ENCODE data around the gene ZFP62. TPM values are rescaled to one million over a fixed set of nuclear protein-coding genes. Genes with fewer than 3 reads are reported as not detected.

The ZFP62 gene
- total RNA-seq, 1 experiment from 2014 or later: 16.9 TPM

DNA sequence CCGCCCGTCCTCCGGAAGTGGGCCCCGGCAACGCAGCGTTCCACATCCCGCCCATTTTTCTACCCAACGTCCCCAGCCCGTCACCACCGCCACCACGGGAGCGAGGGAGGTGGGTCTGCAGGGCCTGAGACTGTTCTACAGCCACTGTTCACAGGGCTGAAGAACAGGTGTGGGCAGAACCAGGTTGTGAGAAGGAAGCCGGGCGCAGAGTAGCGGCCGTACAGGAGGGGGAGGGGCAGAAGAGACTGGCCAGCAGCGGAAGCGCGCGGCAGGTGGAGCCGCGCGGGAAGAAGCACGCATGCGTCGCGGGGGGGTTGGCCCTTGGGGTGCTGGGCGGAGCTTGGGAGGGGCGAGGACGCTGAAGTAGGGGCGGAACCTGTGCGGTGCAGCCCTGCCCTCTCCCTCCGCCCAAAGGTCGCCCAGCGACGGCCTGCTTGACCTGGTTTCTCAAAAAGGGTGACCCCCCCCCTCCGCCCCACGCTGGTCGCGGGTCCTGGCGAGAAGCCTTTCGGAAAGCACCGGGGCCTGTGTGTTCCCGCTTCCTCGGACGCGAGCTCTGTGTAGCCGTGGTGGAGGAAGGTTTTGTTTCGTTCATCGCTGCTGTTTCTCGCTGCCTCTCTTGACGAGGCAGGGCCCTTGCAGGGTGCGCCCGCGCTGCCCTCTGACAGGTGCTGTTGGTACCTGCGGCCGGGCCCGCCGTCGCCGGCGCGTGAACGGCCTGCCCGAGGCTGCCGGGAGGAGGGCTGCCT, 50.7 kb downstream of the ZFP62 start:
- peak; percentile 89 for DNase-seq (ENCODE audit: low read depth)

DNA sequence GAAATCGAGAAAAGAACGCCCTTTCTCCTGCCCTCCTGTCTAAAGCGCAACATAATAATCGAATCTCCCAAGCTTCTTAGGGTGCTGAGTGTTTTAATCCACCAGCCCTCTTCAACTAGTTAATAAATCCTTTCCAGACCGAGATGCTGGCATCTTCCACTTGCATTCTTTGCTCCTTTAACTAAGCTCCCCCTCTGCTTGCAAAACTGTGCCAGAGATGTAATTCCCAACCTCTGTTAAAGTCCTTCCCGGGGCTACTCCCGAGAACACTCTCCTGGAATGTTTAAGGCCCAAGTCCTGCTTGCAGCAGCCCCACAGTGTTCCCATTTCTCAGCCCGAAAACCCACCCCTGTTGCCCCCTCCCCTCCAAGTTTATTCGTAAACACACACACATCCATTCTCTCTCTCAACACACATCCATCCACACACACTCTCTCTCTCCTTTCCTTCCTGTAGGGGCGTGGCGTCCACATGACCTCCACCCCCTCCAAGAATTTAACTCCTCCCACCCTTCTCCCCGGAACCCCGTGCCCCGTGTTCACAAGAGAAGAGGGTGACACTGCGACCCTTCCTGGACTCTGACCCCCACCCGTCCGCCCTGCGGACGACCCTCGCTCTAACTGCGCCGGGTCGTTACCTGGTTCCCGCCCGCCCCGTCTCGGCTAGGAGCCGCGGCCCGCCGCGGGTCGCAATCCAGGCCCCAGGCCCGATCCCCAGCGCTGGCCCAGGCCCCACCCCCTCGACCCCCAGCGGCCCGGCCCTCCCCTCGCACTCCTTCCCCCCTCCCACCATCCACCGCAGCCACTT, 51.5 kb downstream of the ZFP62 start:
- DNase-seq (ENCODE audit: low read depth): peak; percentile 89

DNA sequence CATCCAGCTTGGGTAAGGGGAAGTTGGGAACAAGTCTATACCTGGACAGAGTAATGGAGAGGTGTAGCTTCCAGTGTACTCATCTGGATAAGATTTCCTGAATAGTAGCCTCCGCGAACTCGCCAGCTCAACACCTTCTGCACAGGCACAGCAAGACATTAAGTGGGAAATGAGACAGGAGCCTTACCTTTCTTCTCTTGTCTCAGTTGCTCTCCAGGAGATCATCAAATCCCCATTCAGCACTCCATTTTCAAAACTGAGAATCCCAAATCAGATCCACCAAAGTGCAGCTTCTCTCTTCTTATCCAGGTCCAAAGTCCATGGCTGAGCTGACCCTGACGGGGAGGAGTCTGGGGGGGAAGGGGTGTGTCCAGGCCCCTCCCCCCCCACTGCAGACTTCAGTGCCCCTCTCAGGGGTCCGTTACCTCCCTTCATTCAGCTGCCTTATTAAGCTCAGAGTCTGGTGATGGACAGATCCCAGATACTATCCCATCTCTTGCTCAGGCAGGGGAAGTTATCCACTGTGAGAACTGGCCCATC, 52.5 kb downstream of the ZFP62 start:
- no peak for DNase-seq (ENCODE audit: low read depth)

DNA sequence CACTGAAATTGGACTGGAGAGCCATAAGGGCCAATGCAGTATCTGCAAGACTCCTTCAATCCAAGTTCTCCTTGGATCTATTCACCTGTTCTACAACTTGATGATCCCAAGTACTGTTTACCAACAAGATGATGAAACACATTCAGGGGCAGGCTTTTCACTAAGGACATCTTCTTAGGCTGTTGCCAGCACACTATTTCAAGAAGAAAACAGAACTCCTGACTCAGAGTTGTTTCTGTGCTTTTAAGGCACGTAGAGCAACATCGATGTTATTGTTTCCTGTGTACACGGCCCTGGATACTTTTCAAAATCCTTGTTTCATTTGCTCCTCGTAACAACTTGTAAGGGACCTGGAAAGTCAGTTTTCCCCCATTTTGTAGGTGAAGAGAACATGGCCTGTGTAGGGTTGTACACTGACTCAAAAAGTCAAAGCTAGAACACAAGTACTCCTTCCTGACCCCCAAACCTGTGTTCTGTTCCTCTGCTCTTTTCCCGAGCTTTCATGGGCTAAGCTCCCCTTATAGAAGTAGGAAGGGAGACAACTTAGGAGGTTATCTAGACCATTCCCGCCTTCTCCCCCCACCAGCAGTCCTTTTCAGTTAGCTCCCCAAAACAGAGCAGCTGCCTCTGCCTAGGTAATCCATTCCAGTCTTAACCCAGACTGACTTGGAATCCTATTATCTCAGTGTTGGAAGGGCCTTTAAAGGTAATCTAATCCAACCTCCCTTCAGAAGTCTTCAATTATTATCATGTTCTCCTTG, 53.2 kb downstream of the ZFP62 start:
- DNase-seq (ENCODE audit: low read depth): no peak

DNA sequence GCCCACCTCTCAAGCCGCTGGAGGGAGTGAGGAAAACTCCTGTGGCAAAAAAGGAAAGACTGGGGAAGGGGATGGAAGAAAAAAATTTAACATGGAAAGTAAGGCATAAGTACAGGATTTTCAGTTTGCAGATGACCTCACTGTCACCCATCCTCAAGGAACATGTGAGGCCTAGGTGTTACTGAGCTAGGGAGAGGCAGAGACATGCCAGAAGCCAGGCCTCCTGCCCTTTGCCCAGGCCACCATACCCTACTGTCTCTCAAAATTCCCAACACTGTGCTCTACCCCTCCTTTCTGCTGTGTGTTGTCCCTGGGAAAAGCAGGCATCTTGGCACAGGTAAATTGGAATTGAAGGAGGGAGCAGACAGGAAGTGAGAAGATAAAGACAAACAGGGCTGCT, 54.0 kb downstream of the ZFP62 start:
- DNase-seq (ENCODE audit: low read depth): no peak

DNA sequence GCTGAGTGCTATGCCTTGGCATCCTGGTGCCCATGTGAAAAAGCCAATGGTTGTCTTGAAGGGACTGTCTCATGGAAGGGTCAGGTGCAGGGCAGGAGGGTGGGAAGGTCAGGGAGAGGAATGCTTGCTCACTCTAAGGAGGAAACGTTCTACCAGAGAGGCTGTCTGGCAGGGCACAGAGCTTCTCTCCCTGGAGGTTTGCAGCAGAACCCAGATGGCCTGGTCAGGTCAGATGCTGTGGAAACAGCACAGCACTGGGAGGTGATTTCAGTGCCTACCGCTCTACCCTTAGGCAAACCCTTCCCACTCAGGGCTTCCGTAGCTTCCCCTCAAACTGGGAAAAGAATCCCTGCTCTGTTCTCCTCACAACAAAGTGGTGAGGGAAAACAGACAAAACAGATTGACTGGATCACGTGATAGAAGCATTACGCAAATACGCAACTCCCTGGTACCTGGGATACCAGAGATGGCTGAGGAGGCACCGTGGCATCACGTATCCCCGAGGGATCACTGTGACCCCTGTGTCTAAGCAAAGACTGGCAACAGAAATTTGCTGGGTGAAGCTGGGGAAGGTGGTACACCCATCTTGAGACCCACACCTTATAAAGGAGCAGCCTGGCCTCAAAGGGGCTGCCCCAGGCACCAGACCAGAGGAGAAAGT, 54.6 kb downstream of the ZFP62 start:
- no peak for DNase-seq (ENCODE audit: low read depth)

DNA sequence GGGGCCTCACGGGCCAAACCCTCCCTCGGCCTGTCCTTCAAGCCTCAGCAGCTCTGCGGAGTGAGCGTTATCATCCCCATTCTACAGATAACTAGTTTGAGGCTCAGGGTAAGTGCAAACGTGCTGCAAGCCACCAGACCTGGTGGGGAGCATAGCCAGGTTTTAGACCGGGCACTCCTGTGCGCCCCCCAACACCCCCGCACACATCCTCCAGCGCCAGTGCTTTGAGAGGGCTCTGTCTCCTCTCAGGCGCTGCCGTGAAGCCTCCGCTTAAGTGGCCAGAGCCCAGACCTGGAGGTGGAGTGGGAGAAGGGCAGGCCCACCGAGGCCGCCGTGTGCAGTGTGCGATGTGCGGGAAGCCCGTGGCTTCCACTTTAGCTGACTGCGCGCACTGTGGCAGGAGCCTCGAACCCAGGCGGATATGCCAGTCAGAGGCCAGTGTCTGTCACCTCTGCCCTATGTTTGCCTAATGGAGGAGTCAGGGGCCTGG, 56.9 kb downstream of the ZFP62 start:
- DNase-seq (ENCODE audit: low read depth): no peak

DNA sequence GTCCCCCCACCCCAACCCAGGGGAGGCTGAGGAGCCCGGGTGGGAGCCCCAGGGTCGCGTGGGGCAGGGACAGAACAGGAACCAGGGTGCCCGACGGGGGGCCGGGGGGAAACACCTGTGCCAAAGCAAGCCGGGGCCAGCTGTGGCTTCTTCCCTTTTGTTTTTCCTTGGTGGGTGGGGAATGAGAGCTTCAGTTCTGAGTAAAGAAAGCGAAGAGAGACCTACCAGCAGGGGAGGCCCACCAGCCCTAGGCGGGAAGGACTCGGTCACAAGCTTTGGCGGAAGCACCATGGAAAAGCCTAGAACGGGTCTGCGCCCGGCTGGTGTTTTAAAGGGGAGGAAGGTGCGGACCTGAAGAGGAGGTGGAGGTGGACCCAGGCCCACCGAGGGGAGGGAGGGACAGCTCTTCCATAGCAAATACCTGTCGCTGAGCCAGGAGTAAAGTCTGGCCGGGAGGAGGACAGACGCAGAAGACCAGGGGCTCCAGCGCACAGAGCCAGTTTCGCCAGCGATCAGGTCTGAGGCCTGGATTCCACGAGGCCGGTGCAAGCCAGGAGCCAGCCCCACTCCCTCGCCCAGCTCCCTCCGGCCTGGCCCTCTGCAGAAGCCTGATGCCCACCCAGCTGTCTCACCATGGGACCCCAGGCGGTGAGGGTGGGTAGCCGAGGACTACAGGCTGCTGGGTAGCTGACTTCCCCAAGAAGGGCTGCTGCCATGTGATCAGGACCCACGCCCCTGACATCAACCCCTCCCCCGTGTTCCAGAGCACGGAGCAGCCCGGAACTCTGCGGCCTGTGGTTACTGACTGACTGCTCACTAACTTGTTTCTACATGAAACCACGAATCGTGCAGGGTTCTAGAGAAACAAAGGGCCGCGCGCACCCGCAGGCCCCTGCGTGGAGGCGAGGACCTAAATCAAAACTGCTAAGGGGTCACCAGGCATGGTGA, 57.6 kb downstream of the ZFP62 start:
- DNase-seq (ENCODE audit: low read depth): no peak

DNA sequence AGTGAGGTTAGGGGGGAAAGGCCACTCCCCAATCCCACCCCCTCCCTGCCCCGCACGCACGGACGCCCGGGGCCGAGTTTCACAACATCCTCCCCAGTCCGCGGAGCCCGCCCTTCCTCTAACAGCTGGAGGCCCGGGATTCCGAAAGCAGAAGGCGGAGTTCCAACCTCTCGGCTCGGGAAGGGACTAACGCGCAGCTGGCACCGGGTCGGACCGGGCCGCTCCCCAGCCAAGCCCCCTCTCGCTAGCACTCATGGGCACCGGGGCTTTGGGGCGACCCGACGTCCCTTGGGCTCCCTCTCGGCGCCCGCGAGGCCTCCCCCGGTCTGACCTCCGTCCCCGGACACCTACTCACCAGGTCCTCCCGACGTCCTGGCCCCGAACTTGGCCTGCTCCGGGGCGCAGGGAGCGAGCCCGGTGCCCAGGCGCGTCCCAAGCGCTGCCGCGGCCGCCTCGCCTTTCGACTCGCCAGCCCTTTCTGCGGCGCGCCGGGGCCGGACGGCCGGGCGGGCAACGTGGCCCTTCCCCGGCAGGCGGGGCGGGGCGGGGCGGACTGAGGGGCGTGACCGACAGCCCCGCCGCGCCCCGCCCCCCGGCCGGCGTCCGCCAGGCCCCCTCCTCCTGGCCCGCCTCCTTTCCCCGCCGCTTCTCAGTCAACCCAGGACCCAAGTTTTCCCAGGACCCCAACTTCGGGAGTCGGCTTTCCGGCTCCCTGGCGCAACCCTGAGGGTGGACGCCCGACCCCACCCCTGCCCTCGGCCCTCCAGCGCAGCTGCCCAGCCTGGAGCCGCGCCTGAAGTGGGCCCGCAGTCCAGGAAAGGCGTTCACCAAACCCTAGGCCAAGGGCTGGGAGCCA, 58.5 kb downstream of the ZFP62 start, which contains the start of gene MGAT1:
Gene MGAT1 (minus strand): TSS at position 482 of the 856 bp plus-strand sequence. CDS start 9,835 bp downstream, outside the sequence.
- peak; percentile 78 for DNase-seq (ENCODE audit: low read depth)

DNA sequence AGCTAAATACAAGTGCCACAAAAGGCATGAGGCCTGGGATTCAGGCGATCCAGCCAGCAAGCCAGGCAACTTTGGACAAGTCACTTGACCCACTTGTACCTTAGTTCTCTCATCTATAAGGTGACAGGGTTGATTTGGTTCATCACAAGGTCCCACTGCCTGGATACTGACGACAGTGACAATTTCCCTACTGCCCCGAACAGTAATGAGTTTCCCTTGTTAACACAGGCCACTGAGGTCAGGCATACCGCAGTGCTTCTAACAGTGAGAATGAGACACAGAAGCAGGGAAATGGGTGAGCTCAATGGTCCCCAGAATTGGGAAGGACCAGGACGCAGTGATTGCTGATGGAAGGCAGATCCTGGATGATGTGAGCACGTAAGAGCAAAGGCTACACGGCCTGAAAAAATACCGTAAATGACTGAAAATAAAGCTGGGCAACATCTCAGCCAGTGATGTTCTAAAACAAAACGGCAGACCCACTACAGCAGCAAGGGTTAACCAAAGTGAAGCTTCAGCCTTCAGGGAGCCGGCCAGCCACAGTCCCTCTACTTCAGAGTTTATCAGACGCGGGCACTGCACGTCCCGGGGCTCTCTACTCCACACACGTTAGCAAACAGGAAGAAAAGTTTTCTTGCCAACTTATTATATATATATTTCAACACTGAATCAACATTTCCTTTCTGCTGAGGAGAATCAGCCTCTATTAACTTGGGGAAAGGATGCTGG, 59.3 kb downstream of the ZFP62 start:
- DNase-seq (ENCODE audit: low read depth): no peak

DNA sequence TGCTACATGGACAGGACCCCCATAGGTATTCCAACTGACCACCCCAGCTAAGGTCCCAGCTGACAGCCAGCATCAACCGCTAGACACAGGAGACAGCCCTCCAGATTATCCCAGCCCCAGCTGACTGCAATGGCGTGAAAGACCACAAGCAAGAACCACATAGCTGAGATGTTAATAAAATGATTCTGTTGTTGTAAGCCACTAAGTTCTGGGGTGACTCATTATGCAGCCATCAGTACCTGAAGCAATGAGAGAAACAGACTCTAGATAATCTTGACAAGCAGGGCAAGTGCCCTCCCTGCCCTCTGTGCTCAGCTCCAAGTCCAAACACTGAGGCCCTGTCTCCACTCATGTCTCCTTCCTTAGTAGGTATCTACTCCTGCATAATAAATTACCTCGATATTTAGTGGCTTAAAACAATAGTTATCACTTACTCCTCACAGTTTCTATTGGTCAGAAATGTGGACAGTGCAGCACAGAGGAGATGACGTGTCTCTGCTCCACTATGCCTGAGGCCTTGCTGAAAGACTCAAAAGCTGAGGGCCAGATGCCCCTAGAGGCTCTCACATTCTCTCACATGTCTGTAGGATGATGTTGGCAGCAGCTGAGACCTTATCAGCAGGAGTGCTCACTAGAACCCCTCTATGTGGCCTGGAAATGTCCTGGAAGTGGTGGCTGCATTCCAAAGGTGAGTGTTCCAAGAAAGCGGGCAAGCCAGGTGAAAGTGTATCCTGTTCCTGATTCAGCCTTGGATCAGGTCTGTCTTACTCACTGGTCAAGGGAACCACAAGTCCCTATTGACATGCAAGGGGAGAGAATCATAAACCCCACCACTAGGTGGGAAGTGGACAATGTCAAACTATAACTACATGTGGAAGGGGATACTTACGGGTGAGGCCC, 60.9 kb downstream of the ZFP62 start:
- peak; percentile 91 for DNase-seq (ENCODE audit: low read depth)

DNA sequence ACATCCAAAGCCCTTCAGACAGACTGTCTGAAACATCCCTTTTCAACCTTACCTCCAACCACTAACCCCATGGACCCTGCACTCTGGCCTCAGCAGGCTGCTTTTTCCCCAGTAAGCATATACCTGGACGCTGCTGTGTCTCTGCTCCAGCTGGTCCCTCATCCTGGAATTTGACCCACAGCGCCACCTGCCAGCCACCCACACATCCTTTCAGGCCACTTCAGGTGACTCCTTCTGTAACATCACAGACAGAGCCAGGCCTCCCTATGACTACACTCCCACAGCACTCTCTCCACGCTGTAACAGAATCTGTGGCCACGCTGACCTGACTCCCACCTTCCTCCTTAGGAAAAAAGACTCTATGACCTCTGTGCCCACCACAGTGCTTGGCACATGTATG, 61.9 kb downstream of the ZFP62 start:
- no peak for DNase-seq (ENCODE audit: low read depth)

DNA sequence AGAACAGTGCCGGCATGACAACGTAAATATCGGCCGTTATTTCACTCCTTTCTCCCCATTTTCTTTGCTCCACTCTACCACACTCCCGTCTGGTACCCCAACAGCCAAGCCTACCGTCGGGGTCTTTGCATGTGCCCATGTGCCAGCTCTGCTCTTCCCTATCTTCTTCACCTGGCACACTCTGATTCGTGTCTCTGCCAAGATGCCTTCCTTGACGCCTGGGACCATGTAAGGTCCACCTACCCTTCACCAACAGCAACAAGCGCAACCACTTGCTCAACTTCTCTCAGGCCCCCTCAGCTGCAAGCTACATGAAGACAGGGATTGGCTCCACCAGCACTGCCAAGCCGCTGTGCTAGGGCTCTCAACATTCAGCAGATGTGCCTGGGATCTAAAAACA, 62.9 kb downstream of the ZFP62 start:
- DNase-seq (ENCODE audit: low read depth): no peak
